ENCODE results near the gene CD22. TPM values are rescaled to one million over a fixed set of nuclear protein-coding genes. Genes with fewer than 3 reads are reported as not detected.
A peak's percentile ranks its signal among the peaks of the same experiment; 100 is the strongest.

Gene CD22
- total and polyA plus RNA-seq, 2 of the 13 experiments (the other 11 are each of a cell fraction or from before 2014, with no cell fraction given), result 0.71 to 1.7 TPM

GRCh38 chr19:35380450-35381124 is 51.6 kb downstream of the CD22 start (continued):
- TF ChIP-seq ZNF614 (CRISPR knock-in tag; IDR thresholded peaks at IDR 0.05; ENCODE audit: borderline replicate concordance) (peak; percentile 87), THRA (CRISPR knock-in tag; IDR thresholded peaks at IDR 0.05; ENCODE audit: borderline replicate concordance) (peak; percentile 42; the same call in 1 of the 2 replicates), HMGA1 (CRISPR knock-in tag; conservative IDR thresholded peaks at IDR 0.05) (no peak), SATB2 (CRISPR knock-in tag; IDR thresholded peaks at IDR 0.05) (no peak), ZNF772 (CRISPR knock-in tag; IDR thresholded peaks at IDR 0.05) (0 out of 2 replicates have a peak, but pooled peaks have one; percentile 60), ZNF331 (CRISPR knock-in tag; IDR thresholded peaks at IDR 0.05) (peak; percentile 75), LRRFIP1 (CRISPR knock-in tag; conservative IDR thresholded peaks at IDR 0.05) (no peak), ZNF740 (CRISPR knock-in tag; IDR thresholded peaks at IDR 0.05) (no peak), NR2F6 (IDR thresholded peaks at IDR 0.05) (peak; percentile 74; the same call in 1 of the 2 replicates), NR2F6 (CRISPR knock-in tag; IDR thresholded peaks at IDR 0.05) (peak; percentile 87), RARG (CRISPR knock-in tag; IDR thresholded peaks at IDR 0.05; ENCODE audit: low read depth) (no peak), ZNF142 (CRISPR knock-in tag; IDR thresholded peaks at IDR 0.05) (no peak), SOX13 (IDR thresholded peaks at IDR 0.05) (no peak), SOX13 (CRISPR knock-in tag; conservative IDR thresholded peaks at IDR 0.05 in 1 of 2, IDR thresholded peaks at IDR 0.05 in 1 of 2) (peak in 1 of 2 experiments; percentile 74; a peak in 2 of 4 replicates), PITX1 (CRISPR knock-in tag; IDR thresholded peaks at IDR 0.05) (peak; percentile 84), RCOR2 (CRISPR knock-in tag; IDR thresholded peaks at IDR 0.05) (peak; percentile 27; the same call in 1 of the 2 replicates), RFXAP (CRISPR knock-in tag; IDR thresholded peaks at IDR 0.05; ENCODE audit: borderline replicate concordance) (no peak), ZBTB7A (CRISPR knock-in tag; IDR thresholded peaks at IDR 0.05) (no peak), ZNF430 (CRISPR knock-in tag; IDR thresholded peaks at IDR 0.05) (peak; percentile 80; the same call in 1 of the 2 replicates), MYC (CRISPR knock-in tag; IDR thresholded peaks at IDR 0.05; ENCODE audit: borderline replicate concordance) (peak; percentile 72; the same call in 1 of the 2 replicates), ZSCAN29 (CRISPR knock-in tag; conservative IDR thresholded peaks at IDR 0.05) (peak; percentile 42; the same call in 1 of the 2 replicates)

Data from HepG2 (cell line).